H9 (cell line): ENCODE data around the gene SERPINA3. TPM values are rescaled to one million over a fixed set of nuclear protein-coding genes. Genes with fewer than 3 reads are reported as not detected.

ENCODE experiments used
- DNase-seq: peaks from one replicate; pipeline ENCODE4 v3.0.0-alpha.2; 2017
- H2AFZ ChIP-seq: one replicate; pipeline ENCODE4 v1.6.1; 2013; ENCODE audit warnings: mild to moderate bottlenecking, low read length, control low read depth, moderate library complexity
- H2AK5ac ChIP-seq: 2 replicates; pipeline ENCODE4 v1.6.1; 2013; ENCODE audit warnings: low read length, control low read depth, mixed read lengths; ENCODE audit not compliant: insufficient read length
- H2BK120ac ChIP-seq: one replicate; pipeline ENCODE4 v1.6.1; 2013; ENCODE audit warnings: low read depth, mild to moderate bottlenecking, low read length, control low read depth, inconsistent platforms; ENCODE audit not compliant: poor library complexity, severe bottlenecking
- H2BK12ac ChIP-seq: 2 replicates; pipeline ENCODE4 v1.6.1; 2013; ENCODE audit warnings: low read length, control low read depth, mixed read lengths, low read depth; ENCODE audit not compliant: insufficient read length
- H2BK15ac ChIP-seq: 2 replicates; pipeline ENCODE4 v1.6.1; 2013; ENCODE audit warnings: low read depth, low read length, control low read depth
- H2BK20ac ChIP-seq: one replicate; pipeline ENCODE4 v1.6.1; 2013; ENCODE audit warnings: low read depth, mild to moderate bottlenecking, low read length, control low read depth, inconsistent platforms; ENCODE audit not compliant: poor library complexity, severe bottlenecking
- H2BK5ac ChIP-seq: 2 replicates; pipeline ENCODE4 v1.6.1; 2013; ENCODE audit warnings: low read length, control low read depth, mixed read lengths; ENCODE audit not compliant: insufficient read length
- H3K14ac ChIP-seq: 2 replicates; pipeline ENCODE4 v1.6.1; 2013; ENCODE audit warnings: low read length, control low read depth; ENCODE audit not compliant: insufficient read depth
- H3K18ac ChIP-seq: 2 replicates; pipeline ENCODE4 v1.6.1; 2013; ENCODE audit warnings: low read depth, mild to moderate bottlenecking, mixed read lengths, low read length, control low read depth; ENCODE audit not compliant: insufficient read length
- H3K23ac ChIP-seq: 2 replicates; pipeline ENCODE4 v1.6.1; 2013; ENCODE audit warnings: low read length, control low read depth, mixed read lengths, low read depth; ENCODE audit not compliant: insufficient read length
- H3K23me2 ChIP-seq: 2 replicates; pipeline ENCODE4 v1.6.1; 2013; ENCODE audit warnings: low read depth, mild to moderate bottlenecking, mixed read lengths, low read length, control low read depth; ENCODE audit not compliant: insufficient read length, poor library complexity, severe bottlenecking
- H3K27ac ChIP-seq: 2 replicates; pipeline ENCODE4 v1.5.1; 2013; ENCODE audit warnings: low read length, control low read depth, mixed read lengths, low read depth; ENCODE audit not compliant: insufficient read length
- H3K27me3 ChIP-seq: 2 replicates; pipeline ENCODE4 v1.6.1; 2013; ENCODE audit warnings: low read length, control low read depth, inconsistent platforms; ENCODE audit not compliant: insufficient read depth
- H3K4ac ChIP-seq: 2 replicates; pipeline ENCODE4 v1.6.1; 2013; ENCODE audit warnings: low read depth, mild to moderate bottlenecking, control low read depth, inconsistent platforms, low read length, moderate library complexity
- H3K4me1 ChIP-seq: 2 replicates; pipeline ENCODE4 v1.6.1; 2013; ENCODE audit warnings: low read length, control low read depth, inconsistent platforms; ENCODE audit not compliant: insufficient read depth
- H3K4me2 ChIP-seq: 2 replicates; pipeline ENCODE4 v1.6.1; 2013; ENCODE audit warnings: low read length, control low read depth, mixed read lengths; ENCODE audit not compliant: insufficient read length, insufficient read depth
- H3K56ac ChIP-seq: 2 replicates; pipeline ENCODE4 v1.6.1; 2013; ENCODE audit warnings: low read depth, mild to moderate bottlenecking, mixed read lengths, low read length, control low read depth; ENCODE audit not compliant: insufficient read length
- H3K79me1 ChIP-seq: 2 replicates; pipeline ENCODE4 v1.6.1; 2013; ENCODE audit warnings: low read depth, mild to moderate bottlenecking, moderate library complexity, low read length, control low read depth, inconsistent platforms; ENCODE audit not compliant: insufficient read depth, poor library complexity, severe bottlenecking
- H3K79me2 ChIP-seq: 2 replicates; pipeline ENCODE4 v1.6.1; 2013; ENCODE audit warnings: low read length, control low read depth, inconsistent platforms; ENCODE audit not compliant: insufficient read depth
- H3K9ac ChIP-seq: 2 replicates; pipeline ENCODE4 v1.6.1; 2013; ENCODE audit warnings: low read length, control low read depth, mixed read lengths; ENCODE audit not compliant: insufficient read length; ENCODE audit errors: extremely low read depth
- H3K9me3 ChIP-seq: one replicate; pipeline ENCODE4 v1.6.1; 2013; ENCODE audit warnings: low read depth, low read length, inconsistent platforms; ENCODE audit not compliant: control insufficient read depth
- H3T11ph ChIP-seq: one replicate; pipeline ENCODE4 v1.6.1; 2013; ENCODE audit warnings: mild to moderate bottlenecking, low read length, control low read depth, inconsistent platforms
- H4K20me1 ChIP-seq: one replicate; pipeline ENCODE4 v1.6.1; 2013; ENCODE audit not compliant: control insufficient read depth, insufficient read length, insufficient read depth
- H4K5ac ChIP-seq: 2 replicates; pipeline ENCODE4 v1.6.1; 2013; ENCODE audit warnings: low read depth, mild to moderate bottlenecking, mixed read lengths, low read length, control low read depth; ENCODE audit not compliant: insufficient read length
- H4K8ac ChIP-seq: replicated peaks from 2 replicates; pipeline ENCODE4 v1.6.1; 2013; ENCODE audit warnings: low read length, control low read depth, mixed read lengths, low read depth; ENCODE audit not compliant: insufficient read length
- H4K91ac ChIP-seq: 2 replicates; pipeline ENCODE4 v1.6.1; 2013; ENCODE audit warnings: low read depth, mild to moderate bottlenecking, moderate library complexity, mixed read lengths, low read length, control low read depth; ENCODE audit not compliant: insufficient read length
- H3K27ac Mint-ChIP-seq, 3 experiments: 2 replicates in 2 of 3; 3 replicates in 1 of 3; pipeline ENCODE4 v1.8.0; 2020 to 2021; ENCODE audit warnings: mixed read lengths in 3 of 3, mild to moderate bottlenecking in 1 of 3, moderate library complexity in 1 of 3
- H3K27me3 Mint-ChIP-seq: 2 replicates; pipeline ENCODE4 v1.8.0; 2021; ENCODE audit warnings: low read depth, mild to moderate bottlenecking, moderate library complexity, mixed read lengths
- H3K36me3 Mint-ChIP-seq, 3 experiments: 2 replicates in 2 of 3; 3 replicates in 1 of 3; pipeline ENCODE4 v1.8.0; 2020 to 2021; ENCODE audit warnings: low read depth in 3 of 3, mixed read lengths in 3 of 3; ENCODE audit not compliant: insufficient read depth in 1 of 3
- H3K4me1 Mint-ChIP-seq, 2 experiments: 2 replicates each; pipeline ENCODE4 v1.8.0; 2020; ENCODE audit warnings: mixed read lengths in 2 of 2
- H3K4me3 Mint-ChIP-seq, 2 experiments: 2 replicates in 1 of 2; 3 replicates in 1 of 2; pipeline ENCODE4 v1.8.0; 2020 to 2021; ENCODE audit warnings: mild to moderate bottlenecking in 2 of 2, mixed read lengths in 2 of 2, moderate library complexity in 1 of 2
- H3K9me3 Mint-ChIP-seq, 2 experiments: 2 replicates in 1 of 2; 3 replicates in 1 of 2; pipeline ENCODE4 v1.8.0; 2020; ENCODE audit warnings: mild to moderate bottlenecking in 2 of 2, mixed read lengths in 2 of 2, moderate library complexity in 1 of 2
- WGBS: extraction: QIAGEN DNeasy Blood & Tissue Kit; methylation state at CpG from one replicate; pipeline ENCODE4 v1.1.7; 2013; ENCODE audit warnings: missing lambda C conversion rate, low lambda C conversion rate, mixed read lengths; ENCODE audit not compliant: insufficient read length; ENCODE audit errors: extremely low coverage; 5-methylcytosine and 5-hydroxymethylcytosine counted together
- total RNA-seq: library from RNA; stranded (reverse); gene quantifications from 2 replicates; pipeline ENCODE4 v1.2.1, GENCODE V29; 2021
- TF ChIP-seq, protein P1 (sequence below): fragments of 200-600 bp; sonication (generic); conservative IDR thresholded peaks from 3 replicates; pipeline ENCODE4 v1.8.0; 2021; ENCODE audit warnings: antibody characterized with exemption, mild to moderate bottlenecking

The SERPINA3 gene
- total RNA-seq, 1 experiment from 2014 or later, result not detected

DNA sequence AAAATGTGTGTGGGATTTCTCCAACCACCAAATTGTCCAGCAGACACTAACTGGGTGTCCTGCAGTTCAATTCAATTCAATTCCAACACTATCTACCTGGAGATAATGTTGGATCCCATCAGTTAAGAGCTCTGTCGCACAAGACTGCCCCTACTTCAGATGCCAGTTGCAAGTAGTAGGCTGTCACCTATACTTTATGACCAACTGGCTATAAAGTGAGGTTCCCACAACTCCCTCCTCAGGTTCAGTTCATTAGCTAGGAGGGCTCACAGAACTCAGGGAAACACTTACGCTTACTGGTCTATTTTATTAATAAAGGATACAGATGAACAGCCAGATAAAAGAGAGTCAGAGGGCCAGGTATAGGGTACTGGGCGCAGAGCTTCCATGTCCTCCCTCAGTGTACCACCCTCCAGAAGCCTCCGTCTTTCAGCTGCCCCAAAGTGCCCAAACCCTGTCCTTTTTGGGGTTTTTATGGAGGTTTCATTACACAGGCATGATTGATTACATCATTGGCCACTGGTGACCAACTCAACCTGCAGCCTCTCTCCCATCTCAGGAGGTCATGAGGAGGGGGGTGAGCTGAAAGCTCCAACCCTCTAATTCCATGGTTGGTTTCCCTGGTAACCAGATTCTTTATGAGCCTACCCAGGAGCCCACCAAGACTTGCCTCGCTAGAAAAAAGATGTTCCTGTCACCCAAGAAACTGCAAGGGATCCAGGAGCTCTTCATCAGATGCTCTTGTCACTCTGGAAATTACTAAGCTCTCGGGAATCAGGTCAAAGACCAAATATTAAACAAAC lies 38.5 kb upstream of the SERPINA3 start:
- no peak overlapping the region for H4K91ac ChIP-seq
- H3K9ac ChIP-seq, result no peak overlapping the region
- no peak overlapping the region for H4K8ac ChIP-seq
- DNase-seq, result no peak
- H2AK5ac ChIP-seq, result no peak overlapping the region
- WGBS, result no CpG with 5 or more reads among the region's 6 CpGs
- no peak overlapping the region for H3K23ac ChIP-seq
- no peak overlapping the region for H3T11ph ChIP-seq
- Mint-ChIP-seq H3K27ac (no peak overlapping the region), H3K4me1 (no peaks in the 10 kb centered on the region), H3K4me3 (no peak overlapping the region), H3K27me3 (peaks cover 13% of the 10 kb centered on the region), H3K36me3 (no peaks in the 10 kb centered on the region), H3K9me3 (peaks cover 0 to 3% of the 10 kb centered on the region in 2 experiments; a peak in 1 of 5 replicates)
- H2BK20ac ChIP-seq, result no peak overlapping the region
- no peak overlapping the region for H4K5ac ChIP-seq
- no peak overlapping the region for H3K4me2 ChIP-seq
- H3K79me2 ChIP-seq, result no peaks in the 10 kb centered on the region
- H3K27me3 ChIP-seq, result no peaks in the 10 kb centered on the region
- H3K27ac ChIP-seq, result no peak overlapping the region
- H2AFZ ChIP-seq, result no peak overlapping the region
- no peaks in the 10 kb centered on the region for H3K79me1 ChIP-seq
- no peaks in the 10 kb centered on the region for H3K4me1 ChIP-seq
- no peak overlapping the region for H3K14ac ChIP-seq
- no peak overlapping the region for H3K56ac ChIP-seq
- no peak overlapping the region for H2BK15ac ChIP-seq
- H3K9me3 ChIP-seq, result no peaks in the 10 kb centered on the region
- H2BK12ac ChIP-seq, result no peak overlapping the region
- TF ChIP-seq, protein P1, sequence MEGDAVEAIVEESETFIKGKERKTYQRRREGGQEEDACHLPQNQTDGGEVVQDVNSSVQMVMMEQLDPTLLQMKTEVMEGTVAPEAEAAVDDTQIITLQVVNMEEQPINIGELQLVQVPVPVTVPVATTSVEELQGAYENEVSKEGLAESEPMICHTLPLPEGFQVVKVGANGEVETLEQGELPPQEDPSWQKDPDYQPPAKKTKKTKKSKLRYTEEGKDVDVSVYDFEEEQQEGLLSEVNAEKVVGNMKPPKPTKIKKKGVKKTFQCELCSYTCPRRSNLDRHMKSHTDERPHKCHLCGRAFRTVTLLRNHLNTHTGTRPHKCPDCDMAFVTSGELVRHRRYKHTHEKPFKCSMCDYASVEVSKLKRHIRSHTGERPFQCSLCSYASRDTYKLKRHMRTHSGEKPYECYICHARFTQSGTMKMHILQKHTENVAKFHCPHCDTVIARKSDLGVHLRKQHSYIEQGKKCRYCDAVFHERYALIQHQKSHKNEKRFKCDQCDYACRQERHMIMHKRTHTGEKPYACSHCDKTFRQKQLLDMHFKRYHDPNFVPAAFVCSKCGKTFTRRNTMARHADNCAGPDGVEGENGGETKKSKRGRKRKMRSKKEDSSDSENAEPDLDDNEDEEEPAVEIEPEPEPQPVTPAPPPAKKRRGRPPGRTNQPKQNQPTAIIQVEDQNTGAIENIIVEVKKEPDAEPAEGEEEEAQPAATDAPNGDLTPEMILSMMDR, result no peak
- H2BK5ac ChIP-seq, result no peak overlapping the region
- H3K23me2 ChIP-seq, result no peaks in the 10 kb centered on the region
- H4K20me1 ChIP-seq, result no peaks in the 10 kb centered on the region
- no peak overlapping the region for H3K18ac ChIP-seq
- no peak overlapping the region for H3K4ac ChIP-seq
- H2BK120ac ChIP-seq, result no peak overlapping the region
